Parathyroid adenoma (tissue), 2 donors: ENCODE data around the gene DLX3.

Experiments used
- H2AFZ ChIP-seq: fragments of 300-600 bp; sonication (generic); one replicate; pipeline ENCODE4 v1.7.0; 2017; ENCODE audit warnings: antibody characterized with exemption, mild to moderate bottlenecking
- H3K27ac ChIP-seq: fragments of 300-600 bp; sonication (generic); one replicate; pipeline ENCODE4 v1.7.0; 2017
- H3K27me3 ChIP-seq: fragments of 300-600 bp; sonication (generic); one replicate; pipeline ENCODE4 v1.7.0; 2017; ENCODE audit warnings: low read length; ENCODE audit not compliant: control insufficient read depth, insufficient read depth
- H3K36me3 ChIP-seq: fragments of 300-600 bp; sonication (generic); one replicate; pipeline ENCODE4 v1.7.0; 2017; ENCODE audit warnings: low read length; ENCODE audit not compliant: control insufficient read depth, insufficient read depth
- H3K4me1 ChIP-seq: fragments of 300-600 bp; sonication (generic); one replicate; pipeline ENCODE4 v1.7.0; 2017; ENCODE audit warnings: control low read depth
- H3K4me2 ChIP-seq: fragments of 300-600 bp; sonication (generic); one replicate; pipeline ENCODE4 v1.7.0; 2017; ENCODE audit warnings: low read length
- H3K4me3 ChIP-seq: fragments of 300-600 bp; sonication (generic); one replicate; pipeline ENCODE4 v1.7.0; 2017; ENCODE audit warnings: low read depth, low read length
- H3K79me2 ChIP-seq: fragments of 300-600 bp; sonication (generic); one replicate; pipeline ENCODE4 v1.7.0; 2017; ENCODE audit warnings: control low read depth
- H3K9ac ChIP-seq: fragments of 300-600 bp; sonication (generic); one replicate; pipeline ENCODE4 v1.7.0; 2017; ENCODE audit warnings: mild to moderate bottlenecking
- H3K9me3 ChIP-seq: fragments of 300-600 bp; sonication (generic); one replicate; pipeline ENCODE4 v1.7.0; 2017; ENCODE audit warnings: low read length; ENCODE audit not compliant: control insufficient read depth
- TF ChIP-seq, protein P1 (sequence below): fragments of 300-600 bp; sonication (generic); IDR thresholded peaks from one replicate; pipeline ENCODE4 v1.7.0; 2017; ENCODE audit warnings: antibody characterized with exemption, mild to moderate bottlenecking
- donor health status: primary hyperparathyroidism.

The DLX3 gene

DNA sequence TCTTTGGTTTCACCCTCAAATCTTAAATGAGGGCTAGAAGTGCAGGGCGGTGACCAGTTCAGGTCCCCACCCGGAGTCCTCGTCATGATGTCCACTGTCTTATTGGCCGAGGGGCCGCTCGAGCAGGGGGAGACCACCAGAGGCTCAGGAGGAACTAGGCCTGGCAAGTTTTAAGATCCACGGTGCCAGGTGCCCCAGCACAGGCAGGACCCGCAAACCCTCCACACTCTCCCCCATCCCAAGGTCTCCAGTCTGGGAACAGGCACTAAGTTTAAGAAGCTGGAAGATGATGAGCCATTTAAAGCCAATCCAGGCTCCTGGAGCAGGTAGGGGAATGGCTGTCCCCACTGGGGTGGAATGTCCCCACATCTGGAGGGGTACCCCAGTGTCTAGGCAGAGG is 4.1 kb downstream of the DLX3 start:
- Histone ChIP-seq H3K79me2 (no peaks in the 10 kb centered on the region), H3K27me3 (no peaks in the 10 kb centered on the region), H3K4me3 (no peak overlapping the region), H3K4me1 (no peaks in the 10 kb centered on the region), H2AFZ (no peak overlapping the region), H3K9ac (no peak overlapping the region), H3K9me3 (no peaks in the 10 kb centered on the region), H3K4me2 (no peak overlapping the region), H3K27ac (no peak overlapping the region), H3K36me3 (no peaks in the 10 kb centered on the region)
- TF ChIP-seq, protein P1, sequence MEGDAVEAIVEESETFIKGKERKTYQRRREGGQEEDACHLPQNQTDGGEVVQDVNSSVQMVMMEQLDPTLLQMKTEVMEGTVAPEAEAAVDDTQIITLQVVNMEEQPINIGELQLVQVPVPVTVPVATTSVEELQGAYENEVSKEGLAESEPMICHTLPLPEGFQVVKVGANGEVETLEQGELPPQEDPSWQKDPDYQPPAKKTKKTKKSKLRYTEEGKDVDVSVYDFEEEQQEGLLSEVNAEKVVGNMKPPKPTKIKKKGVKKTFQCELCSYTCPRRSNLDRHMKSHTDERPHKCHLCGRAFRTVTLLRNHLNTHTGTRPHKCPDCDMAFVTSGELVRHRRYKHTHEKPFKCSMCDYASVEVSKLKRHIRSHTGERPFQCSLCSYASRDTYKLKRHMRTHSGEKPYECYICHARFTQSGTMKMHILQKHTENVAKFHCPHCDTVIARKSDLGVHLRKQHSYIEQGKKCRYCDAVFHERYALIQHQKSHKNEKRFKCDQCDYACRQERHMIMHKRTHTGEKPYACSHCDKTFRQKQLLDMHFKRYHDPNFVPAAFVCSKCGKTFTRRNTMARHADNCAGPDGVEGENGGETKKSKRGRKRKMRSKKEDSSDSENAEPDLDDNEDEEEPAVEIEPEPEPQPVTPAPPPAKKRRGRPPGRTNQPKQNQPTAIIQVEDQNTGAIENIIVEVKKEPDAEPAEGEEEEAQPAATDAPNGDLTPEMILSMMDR = no peak

DNA sequence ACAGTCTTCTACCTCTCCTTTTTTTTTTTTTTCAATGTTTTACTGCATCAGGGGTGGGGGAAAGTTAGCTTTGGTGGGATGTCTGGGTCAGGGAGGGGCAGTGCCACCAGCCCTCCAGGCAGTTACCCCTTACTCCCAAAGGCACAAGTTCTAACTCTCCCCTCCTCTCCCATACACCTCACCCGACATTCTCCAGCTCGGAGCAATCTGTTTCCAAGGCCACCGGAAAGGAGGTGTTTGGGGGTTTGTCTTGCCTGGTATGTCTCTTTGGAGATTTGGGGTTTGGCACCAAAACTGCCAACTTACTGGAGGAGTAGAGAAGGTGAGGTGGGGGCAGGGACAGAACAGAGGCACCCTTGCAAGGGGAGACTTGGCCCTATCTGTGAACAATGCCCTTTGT is 4.7 kb downstream of the DLX3 start:
- H3K79me2 ChIP-seq = no peaks in the 10 kb centered on the region
- H3K9me3 ChIP-seq = no peaks in the 10 kb centered on the region
- H3K27me3 ChIP-seq = no peaks in the 10 kb centered on the region

DNA sequence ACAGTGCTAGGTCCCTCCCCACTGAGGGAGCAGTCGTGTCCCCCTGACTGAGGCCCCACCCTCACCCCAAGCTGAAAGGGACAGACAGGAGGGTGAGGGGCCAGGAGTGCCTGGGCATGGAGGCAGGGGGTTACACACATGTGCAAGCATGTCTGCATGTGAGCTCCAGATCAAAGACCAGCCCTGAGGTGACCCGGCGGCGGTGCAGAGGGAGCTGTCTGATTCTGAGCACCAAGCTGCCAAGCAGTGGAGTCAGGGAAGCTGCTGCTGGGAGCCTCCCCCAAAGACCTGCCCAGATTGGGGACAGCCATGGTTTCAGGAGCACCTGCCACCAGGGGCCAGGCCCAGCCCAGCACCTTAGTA is 5.5 kb downstream of the DLX3 start:
- no peaks in the 10 kb centered on the region for H3K27me3 ChIP-seq
- H2AFZ ChIP-seq = no peak overlapping the region
- no peak overlapping the region for H3K9ac ChIP-seq
- H3K4me3 ChIP-seq = no peak overlapping the region
- H3K79me2 ChIP-seq = no peaks in the 10 kb centered on the region
- H3K4me1 ChIP-seq = no peaks in the 10 kb centered on the region
- H3K9me3 ChIP-seq = no peaks in the 10 kb centered on the region
- TF ChIP-seq, protein P1 = no peak
- H3K36me3 ChIP-seq = no peaks in the 10 kb centered on the region
- H3K27ac ChIP-seq = no peak overlapping the region
- no peak overlapping the region for H3K4me2 ChIP-seq

More for the DNA sequence above, 4.7 kb downstream of the DLX3 start:
- TF ChIP-seq, protein P1 = no peak
- H2AFZ ChIP-seq = no peak overlapping the region
- no peak overlapping the region for H3K4me2 ChIP-seq
- H3K4me3 ChIP-seq = no peak overlapping the region
- H3K4me1 ChIP-seq = no peaks in the 10 kb centered on the region
- no peaks in the 10 kb centered on the region for H3K36me3 ChIP-seq
- H3K9ac ChIP-seq = no peak overlapping the region
- no peak overlapping the region for H3K27ac ChIP-seq

DNA sequence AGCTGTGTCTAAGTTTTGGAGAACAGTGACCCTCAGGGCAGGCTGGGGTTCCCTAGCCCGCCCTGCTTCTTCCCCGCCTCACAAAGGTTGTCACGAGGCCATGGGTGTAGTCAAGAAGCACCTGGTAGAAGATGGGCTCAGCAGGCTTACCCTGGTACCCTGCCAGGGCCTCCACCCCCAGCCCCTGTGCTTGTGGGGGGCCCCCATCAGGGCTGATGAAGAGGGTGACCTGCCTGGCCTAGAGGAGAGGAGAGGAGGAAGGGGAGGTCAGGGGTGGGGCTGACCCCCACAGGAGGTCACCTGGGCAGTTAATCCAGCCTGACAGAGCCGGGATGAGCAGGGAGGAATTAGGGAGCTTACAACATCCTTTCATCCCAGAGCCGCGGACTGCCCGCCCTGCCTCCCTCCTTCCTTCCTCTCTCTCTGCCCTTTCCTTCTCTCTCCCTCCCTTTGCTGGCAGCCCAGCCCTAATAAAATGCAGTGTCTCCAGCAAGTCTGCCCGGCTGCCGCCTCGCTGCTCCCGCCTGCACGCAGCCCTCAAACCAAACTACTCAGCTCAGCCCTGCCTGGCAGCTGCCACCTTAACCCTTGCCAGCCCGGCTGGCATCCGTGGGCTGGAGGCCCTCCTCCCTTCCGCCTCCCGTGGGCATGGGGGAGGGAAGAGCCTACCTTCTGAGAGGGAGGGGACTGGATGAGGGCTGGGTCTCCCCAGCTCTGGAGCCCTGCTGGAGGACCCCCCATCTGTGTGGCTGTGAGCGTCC is 7.2 kb downstream of the DLX3 start:
- H3K27me3 ChIP-seq = no peaks in the 10 kb centered on the region
- no peak overlapping the region for H3K4me2 ChIP-seq
- H3K4me3 ChIP-seq = no peak overlapping the region
- no peaks in the 10 kb centered on the region for H3K36me3 ChIP-seq
- no peaks in the 10 kb centered on the region for H3K79me2 ChIP-seq
- no peaks in the 10 kb centered on the region for H3K4me1 ChIP-seq
- no peak overlapping the region for H3K27ac ChIP-seq
- no peak overlapping the region for H2AFZ ChIP-seq
- H3K9me3 ChIP-seq = no peaks in the 10 kb centered on the region
- H3K9ac ChIP-seq = no peak overlapping the region
- TF ChIP-seq, protein P1 = no peak

DNA sequence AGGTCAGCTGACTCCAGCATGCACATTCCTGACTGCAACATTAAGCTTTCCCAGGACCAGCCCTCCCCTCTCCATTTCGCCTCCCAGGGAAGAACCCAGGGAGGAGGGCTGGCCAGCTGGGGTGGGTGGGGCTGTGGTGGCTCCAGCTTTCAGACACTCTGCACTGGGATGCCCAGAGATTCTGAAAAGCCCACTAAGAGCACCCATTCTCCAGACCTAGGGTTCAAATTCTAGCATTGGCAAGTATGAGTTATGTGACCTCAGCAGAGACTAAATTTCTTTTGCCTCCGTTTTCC is 7.8 kb downstream of the DLX3 start:
- Histone ChIP-seq H3K4me2 (no peak overlapping the region), H3K79me2 (no peaks in the 10 kb centered on the region), H3K27ac (no peak overlapping the region), H3K9ac (no peak overlapping the region), H3K4me1 (no peaks in the 10 kb centered on the region), H3K36me3 (no peaks in the 10 kb centered on the region), H3K27me3 (no peaks in the 10 kb centered on the region), H2AFZ (no peak overlapping the region), H3K9me3 (no peaks in the 10 kb centered on the region), H3K4me3 (no peak overlapping the region)
- TF ChIP-seq, protein P1 = no peak
